ENCODE results near the gene PRR5L. TPM values are rescaled to one million over a fixed set of nuclear protein-coding genes. Genes with fewer than 3 reads are reported as not detected.

The PRR5L gene
- total RNA-seq, 1 donor from 2014 or later, result 8.1 TPM

- intact Hi-C loops (cut with micrococcal nuclease), result no loop called here
These were observed 192.0 kb downstream of the PRR5L start for GRCh38 chr11:36488096-36488495.

GRCh38 chr11:36490026-36490806 lies 194.1 kb downstream of the PRR5L start:
- intact Hi-C loops (cut with micrococcal nuclease), result loop anchor here (10.0 kb wide), 2 partner anchors 665 to 875 kb away; partner anchors contain the start of gene FJX1

GRCh38 chr11:36492724-36493304 lies 196.7 kb downstream of the PRR5L start:
- intact Hi-C loops (cut with micrococcal nuclease), result loop anchor here (1.0 to 10.0 kb wide), 6 partner anchors 17 to 878 kb away; partner anchors contain the start of genes FJX1 and TRAF6

- intact Hi-C loops (cut with micrococcal nuclease), result loop anchor here (10.0 kb wide), 2 partner anchors 669 to 879 kb away; partner anchors contain the start of gene FJX1
These were observed 197.2 kb downstream of the PRR5L start for GRCh38 chr11:36493332-36493731.

GRCh38 chr11:36498721-36499120 lies 202.6 kb downstream of the PRR5L start:
- intact Hi-C loops (cut with micrococcal nuclease), result loop anchor here (10.0 kb wide), 2 partner anchors 674 to 884 kb away; partner anchors contain the start of gene FJX1

- intact Hi-C loops (cut with micrococcal nuclease), result loop anchor here (10.0 kb wide), 2 partner anchors 675 to 885 kb away; partner anchors contain the start of gene FJX1
These were observed 203.2 kb downstream of the PRR5L start for GRCh38 chr11:36499315-36499714.

GRCh38 chr11:36500315-36500721 lies 204.2 kb downstream of the PRR5L start:
- intact Hi-C loops (cut with micrococcal nuclease), result no loop called here

- intact Hi-C loops (cut with micrococcal nuclease), result no loop called here
These were observed 205.1 kb downstream of the PRR5L start for GRCh38 chr11:36501236-36501635.

GRCh38 chr11:36507824-36508489 lies 211.9 kb downstream of the PRR5L start:
- intact Hi-C loops (cut with micrococcal nuclease), result no loop called here

- intact Hi-C loops (cut with micrococcal nuclease), result no loop called here
These were observed 212.7 kb downstream of the PRR5L start for GRCh38 chr11:36508743-36509142.

- intact Hi-C loops (cut with micrococcal nuclease), result no loop called here
These were observed 213.1 kb downstream of the PRR5L start for GRCh38 chr11:36509201-36509639.

GRCh38 chr11:36509694-36510593 lies 213.9 kb downstream of the PRR5L start, which contains the start of gene TRAF6:
TRAF6 (minus strand) TSS chr11:36510272; CDS start chr11:36501515, 8,757 bp downstream.
- intact Hi-C loops (cut with micrococcal nuclease), result loop anchor here (1.0 to 10.0 kb wide), 6 partner anchors 18 to 845 kb away; partner anchors contain the start of genes COMMD9 and TRIM44

GRCh38 chr11:36510594-36510942 lies 214.5 kb downstream of the PRR5L start:
- intact Hi-C loops (cut with micrococcal nuclease), result loop anchor here (1.0 to 10.0 kb wide), 6 partner anchors 18 to 846 kb away; partner anchors contain the start of genes COMMD9 and TRIM44

GRCh38 chr11:36511062-36511461 lies 215.0 kb downstream of the PRR5L start:
- intact Hi-C loops (cut with micrococcal nuclease), result loop anchor here (2.0 to 10.0 kb wide), 3 partner anchors 30 to 846 kb away; partner anchors contain the start of gene TRIM44

GRCh38 chr11:36512016-36512415 lies 215.9 kb downstream of the PRR5L start:
- intact Hi-C loops (cut with micrococcal nuclease), result loop anchor here (5.0 to 10.0 kb wide), 2 partner anchors 45 to 847 kb away; partner anchors contain the start of gene TRIM44

- intact Hi-C loops (cut with micrococcal nuclease), result loop anchor here (5.0 to 10.0 kb wide), 2 partner anchors 43 to 849 kb away; partner anchors contain the start of gene TRIM44
These were observed 217.9 kb downstream of the PRR5L start for GRCh38 chr11:36513965-36514364.

Measured in T-helper 2 cell treated with Interferon-gamma antibody and Interleukin-4, amounts not matched to agents 100 ng/mL and 5 ng/mL, for 36 hours (primary cell).